DOHH2 (cell line): Measurements from ENCODE around the gene BTRC.
"Not testable (repeated sequence)": the region's sequence is repeated elsewhere in the genome, so short reads cannot be mapped to it uniquely, and the experiment has no call there.

ENCODE experiments used
- H3F3A ChIP-seq: fragments of 200-600 bp; sonication (generic), shearing (Covaris generic); 2 replicates; pipeline ENCODE4 v1.6.0; 2016; ENCODE audit warnings: antibody characterized with exemption, mild to moderate bottlenecking; ENCODE audit not compliant: control insufficient read depth, insufficient read depth
- H3K27ac ChIP-seq: fragments of 200-600 bp; sonication (generic); 2 replicates; pipeline ENCODE4 v1.5.1; 2014; ENCODE audit warnings: low read depth, mild to moderate bottlenecking, low read length, moderate library complexity
- H3K27me3 ChIP-seq: fragments of 200-600 bp; sonication (generic); 2 replicates; pipeline ENCODE4 v1.6.1; 2014; ENCODE audit warnings: mild to moderate bottlenecking, low read length, mixed read lengths; ENCODE audit not compliant: control insufficient read depth
- H3K36me3 ChIP-seq: fragments of 200-600 bp; sonication (generic); 2 replicates; pipeline ENCODE4 v1.6.1; 2014; ENCODE audit warnings: mild to moderate bottlenecking, low read length, moderate library complexity, mixed read lengths; ENCODE audit not compliant: control insufficient read depth
- H3K4me1 ChIP-seq: fragments of 200-600 bp; sonication (generic); 2 replicates; pipeline ENCODE4 v1.6.1; 2014; ENCODE audit warnings: mild to moderate bottlenecking, low read length, mixed read lengths; ENCODE audit not compliant: control insufficient read depth
- H3K4me2 ChIP-seq: fragments of 200-600 bp; sonication (generic); 2 replicates; pipeline ENCODE4 v1.6.0; 2014; ENCODE audit warnings: mild to moderate bottlenecking, low read length, moderate library complexity
- H3K4me3 ChIP-seq: fragments of 200-600 bp; sonication (generic); 2 replicates; pipeline ENCODE4 v1.5.1; 2014; ENCODE audit warnings: mild to moderate bottlenecking, low read length, mixed read lengths
- H3K79me2 ChIP-seq: fragments of 200-600 bp; sonication (generic); 2 replicates; pipeline ENCODE4 v1.6.1; 2014; ENCODE audit warnings: mild to moderate bottlenecking, low read length, mixed read lengths; ENCODE audit not compliant: control insufficient read depth
- H3K9me2 ChIP-seq: fragments of 200-600 bp; sonication (generic); replicated peaks from 2 replicates; pipeline ENCODE4 v1.6.1; 2014; ENCODE audit warnings: mild to moderate bottlenecking, low read length, mixed read lengths; ENCODE audit not compliant: control insufficient read depth
- H3K9me3 ChIP-seq: fragments of 200-600 bp; sonication (generic); 2 replicates; pipeline ENCODE4 v1.6.1; 2014; ENCODE audit warnings: antibody characterized with exemption, low read length, mixed read lengths; ENCODE audit not compliant: control insufficient read depth, insufficient read depth
- H4K20me1 ChIP-seq: fragments of 200-600 bp; sonication (generic); 2 replicates; pipeline ENCODE4 v1.6.0; 2014; ENCODE audit warnings: low read depth, mild to moderate bottlenecking, antibody characterized with exemption, low read length, moderate library complexity; ENCODE audit not compliant: control insufficient read depth, insufficient read depth
- EZH2phosphoT487 ChIP-seq: fragments of 200-600 bp; sonication (generic); IDR thresholded peaks from 2 replicates; pipeline ENCODE4 v1.6.1; 2017; ENCODE audit warnings: borderline replicate concordance, mild to moderate bottlenecking, antibody characterized with exemption, low read length, moderate library complexity, mixed read lengths
- TF ChIP-seq, protein P1 (sequence below): fragments of 200-600 bp; sonication (generic); IDR thresholded peaks from one replicate; pipeline ENCODE4 v1.5.1; 2014; ENCODE audit warnings: antibody characterized with exemption, mild to moderate bottlenecking, low read depth, low read length; ENCODE audit not compliant: poor library complexity, severe bottlenecking

The BTRC gene

DNA sequence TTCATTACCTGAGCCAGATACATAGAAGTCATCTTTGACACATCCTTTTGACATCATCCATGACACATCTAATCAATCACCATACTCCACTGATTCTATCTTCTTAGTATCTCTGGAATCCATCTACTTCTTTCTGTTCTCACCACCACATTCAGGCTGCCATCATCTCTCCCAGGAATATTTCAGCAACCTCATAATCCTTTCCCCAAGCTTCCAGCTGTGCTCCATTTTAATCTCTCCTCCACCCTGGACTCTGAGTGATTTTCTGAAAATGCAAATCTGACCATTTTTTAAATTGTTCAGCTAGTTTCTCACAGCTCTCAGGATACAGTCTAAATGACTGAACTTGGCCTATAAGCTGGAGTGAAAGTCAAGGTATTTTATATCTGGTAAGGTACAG lies 2.5 kb upstream of the BTRC start:
- Histone ChIP-seq H3K36me3 (peaks cover 3% of the 10 kb centered on the region; the same call in 1 of the 2 replicates), H3F3A (no peaks in the 10 kb centered on the region), H3K27ac (no peak overlapping the region), H3K9me3 (no peaks in the 10 kb centered on the region), H3K79me2 (peaks cover 20% of the 10 kb centered on the region), H4K20me1 (no peaks in the 10 kb centered on the region), H3K9me2 (no peaks in the 10 kb centered on the region), H3K4me3 (no peak overlapping the region), H3K4me2 (no peak overlapping the region), H3K27me3 (peaks cover 7% of the 10 kb centered on the region), H3K4me1 (peaks cover 13% of the 10 kb centered on the region)
- TF ChIP-seq EZH2phosphoT487, result no peak
- TF ChIP-seq, protein P1, sequence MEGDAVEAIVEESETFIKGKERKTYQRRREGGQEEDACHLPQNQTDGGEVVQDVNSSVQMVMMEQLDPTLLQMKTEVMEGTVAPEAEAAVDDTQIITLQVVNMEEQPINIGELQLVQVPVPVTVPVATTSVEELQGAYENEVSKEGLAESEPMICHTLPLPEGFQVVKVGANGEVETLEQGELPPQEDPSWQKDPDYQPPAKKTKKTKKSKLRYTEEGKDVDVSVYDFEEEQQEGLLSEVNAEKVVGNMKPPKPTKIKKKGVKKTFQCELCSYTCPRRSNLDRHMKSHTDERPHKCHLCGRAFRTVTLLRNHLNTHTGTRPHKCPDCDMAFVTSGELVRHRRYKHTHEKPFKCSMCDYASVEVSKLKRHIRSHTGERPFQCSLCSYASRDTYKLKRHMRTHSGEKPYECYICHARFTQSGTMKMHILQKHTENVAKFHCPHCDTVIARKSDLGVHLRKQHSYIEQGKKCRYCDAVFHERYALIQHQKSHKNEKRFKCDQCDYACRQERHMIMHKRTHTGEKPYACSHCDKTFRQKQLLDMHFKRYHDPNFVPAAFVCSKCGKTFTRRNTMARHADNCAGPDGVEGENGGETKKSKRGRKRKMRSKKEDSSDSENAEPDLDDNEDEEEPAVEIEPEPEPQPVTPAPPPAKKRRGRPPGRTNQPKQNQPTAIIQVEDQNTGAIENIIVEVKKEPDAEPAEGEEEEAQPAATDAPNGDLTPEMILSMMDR, result no peak

DNA sequence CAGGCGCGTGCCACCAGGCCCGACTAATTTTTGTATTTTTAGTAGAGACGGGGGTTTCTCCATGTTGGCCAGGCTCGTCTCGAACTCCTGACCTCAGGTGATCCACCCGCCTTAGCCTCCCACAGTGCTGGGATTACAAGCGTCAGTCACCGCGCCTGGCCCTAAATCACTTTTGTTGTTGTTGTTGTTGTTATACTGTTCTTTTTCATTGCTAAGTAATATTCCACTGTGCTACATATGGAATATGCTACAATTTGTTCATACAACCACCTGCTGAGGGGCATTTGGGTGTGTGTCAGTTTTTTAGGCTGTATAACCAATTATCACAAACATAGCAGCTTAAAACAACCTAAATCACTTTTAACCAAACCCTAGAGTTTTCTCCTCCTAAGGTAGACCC lies 1.1 kb upstream of the BTRC start:
- not testable (repeated sequence) for H3K36me3 ChIP-seq, H3K4me3 ChIP-seq, H3F3A ChIP-seq, H3K27ac ChIP-seq, H3K27me3 ChIP-seq, H3K4me2 ChIP-seq, H3K9me2 ChIP-seq, H4K20me1 ChIP-seq, H3K9me3 ChIP-seq
- Histone ChIP-seq H3K4me1 (peaks cover 13% of the 10 kb centered on the region), H3K79me2 (peaks cover 20% of the 10 kb centered on the region)

DNA sequence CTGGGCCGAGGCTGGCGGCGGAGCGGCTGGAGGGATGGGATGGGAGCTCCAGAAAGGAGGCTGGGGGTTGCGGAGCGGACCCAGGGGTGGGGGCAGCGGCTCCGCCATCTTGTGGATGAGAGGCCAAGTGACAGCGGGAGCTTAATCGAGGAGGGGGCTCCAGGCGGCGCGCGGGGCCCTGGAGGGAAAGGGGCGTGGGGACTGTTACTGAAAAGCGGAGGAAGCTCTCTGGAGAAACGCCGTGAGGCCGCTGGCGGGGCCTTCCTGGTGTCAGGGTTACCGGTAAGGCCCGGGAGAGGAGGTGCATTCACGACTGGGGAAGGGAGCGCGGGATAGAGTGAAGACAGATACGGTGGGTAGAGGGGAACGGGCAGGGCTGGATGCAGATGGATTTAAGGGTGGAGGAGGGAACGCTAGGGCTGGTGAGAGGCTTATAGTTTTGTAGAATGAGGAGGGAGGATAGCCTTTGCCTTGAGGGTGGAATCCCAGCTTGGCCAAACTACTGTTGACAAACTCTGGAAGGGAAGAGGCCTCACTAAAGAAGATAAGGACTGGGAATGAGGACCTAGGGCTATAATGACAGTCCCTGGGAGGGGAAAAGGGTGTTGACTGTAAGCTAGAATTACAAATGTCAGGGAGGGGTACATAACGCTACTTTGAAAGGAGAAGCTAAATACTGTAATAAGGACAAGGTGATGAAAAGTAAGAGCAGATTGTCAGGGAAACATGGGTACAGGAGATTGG lies 535 bp downstream of the BTRC start:
- Histone ChIP-seq H3K4me2 (peak overlapping the region; percentile 83), H3K9me3 (no peaks in the 10 kb centered on the region), H3K27ac (peak overlapping the region; percentile 14; the same call in 1 of the 2 replicates), H3K4me1 (peaks cover 13% of the 10 kb centered on the region), H4K20me1 (no peaks in the 10 kb centered on the region), H3K27me3 (peaks cover 3% of the 10 kb centered on the region; the same call in 1 of the 2 replicates), H3F3A (no peaks in the 10 kb centered on the region), H3K4me3 (peak overlapping the region; percentile 90), H3K9me2 (no peaks in the 10 kb centered on the region), H3K36me3 (peaks cover 3% of the 10 kb centered on the region; the same call in 1 of the 2 replicates), H3K79me2 (peaks cover 20% of the 10 kb centered on the region)
- TF ChIP-seq, protein P1, result peak; percentile 35
- TF ChIP-seq EZH2phosphoT487, result no peak

DNA sequence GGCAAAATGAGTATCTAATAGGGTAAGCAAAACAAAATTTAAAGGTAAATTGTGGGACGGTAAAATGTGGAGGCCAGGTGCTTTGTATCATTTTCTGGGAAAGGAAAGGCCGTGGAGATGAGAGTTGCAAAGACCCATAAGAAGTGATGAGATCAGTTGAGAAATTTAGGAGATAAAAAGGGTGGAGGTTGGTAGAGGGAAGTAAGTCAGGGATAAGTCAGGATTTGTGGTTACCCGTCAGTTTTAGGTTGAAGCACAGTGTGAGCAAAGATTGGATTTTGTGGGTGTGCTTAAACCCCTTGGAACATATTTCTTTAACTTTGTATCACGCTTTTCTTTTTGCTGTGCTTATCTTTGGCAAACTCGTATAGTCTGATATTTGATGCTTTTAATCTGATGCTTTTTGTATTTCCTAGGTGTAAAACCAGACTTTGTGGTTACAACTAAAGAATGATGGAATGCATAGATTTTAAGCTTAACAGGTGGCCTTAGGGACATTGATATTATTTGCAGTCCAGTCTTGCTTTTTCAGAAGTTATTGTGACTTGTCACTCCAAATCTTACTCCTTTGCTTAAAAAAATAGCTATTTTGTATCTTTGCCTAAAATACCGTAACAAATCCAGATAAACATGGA lies 1.2 kb downstream of the BTRC start:
- peaks cover 3% of the 10 kb centered on the region; the same call in 1 of the 2 replicates for H3K36me3 ChIP-seq
- no peaks in the 10 kb centered on the region for H3F3A ChIP-seq
- H3K9me3 ChIP-seq, result no peaks in the 10 kb centered on the region
- H3K27ac ChIP-seq, result no peak overlapping the region
- no peaks in the 10 kb centered on the region for H4K20me1 ChIP-seq
- H3K4me3 ChIP-seq, result peak overlapping the region; percentile 90
- peaks cover 20% of the 10 kb centered on the region for H3K79me2 ChIP-seq
- no peaks in the 10 kb centered on the region for H3K9me2 ChIP-seq
- H3K4me1 ChIP-seq, result peaks cover 13% of the 10 kb centered on the region
- TF ChIP-seq, protein P1, result no peak
- TF ChIP-seq EZH2phosphoT487, result no peak
- H3K4me2 ChIP-seq, result peak overlapping the region; percentile 83
- H3K27me3 ChIP-seq, result peaks cover 3% of the 10 kb centered on the region; the same call in 1 of the 2 replicates
